ENCODE measurements around the gene SUMO2. TPM values are rescaled to one million over a fixed set of nuclear protein-coding genes. Genes with fewer than 3 reads are reported as not detected.

SUMO2 gene
- total and polyA plus RNA-seq, 2 of the 13 experiments (the other 11 are each of a cell fraction or from before 2014, with no cell fraction given) = 337 to 553 TPM

- no peak for TF ChIP-seq ZNF18 (CRISPR knock-in tag; IDR thresholded peaks at IDR 0.05; ENCODE audit: insufficient replicate concordance)
- no peak for TF ChIP-seq YEATS4 (CRISPR knock-in tag; IDR thresholded peaks at IDR 0.05; ENCODE audit: borderline replicate concordance)
These were observed 35.4 kb upstream of the SUMO2 start (continued) for GRCh38 chr17:75218131-75218530.

- Histone ChIP-seq H3K27me3 (ENCODE audit: control insufficient read depth in 1 of 2, insufficient read depth in 2 of 2, low read length in 2 of 2) (no peaks in the 10 kb centered on the region; a peak in 1 of 5 replicates), H4K20me1 (ENCODE audit: insufficient read depth, low read length) (no peaks in the 10 kb centered on the region), H3K79me2 (ENCODE audit: insufficient read depth, low read length) (peaks cover 41% of the 10 kb centered on the region), H3K4me3 (replicated peaks in 1 of 3; ENCODE audit: insufficient read depth in 1 of 3, low read depth in 2 of 3, low read length in 3 of 3) (no peak overlapping the region), H3K9me3 (ENCODE audit: low read length) (no peaks in the 10 kb centered on the region), H3K9ac (ENCODE audit: insufficient read depth, low read depth, low read length) (no peak overlapping the region), H2AFZ (ENCODE audit: low read length) (no peak overlapping the region), H3K36me3 (replicated peaks in 1 of 2; ENCODE audit: control insufficient read depth in 1 of 2, insufficient read depth in 2 of 2, low read length in 2 of 2) (peaks cover 19 to 51% of the 10 kb centered on the region in 2 experiments), H3K4me2 (ENCODE audit: low read depth, low read length) (no peak overlapping the region), H3K4me1 (ENCODE audit: insufficient read depth, low read length) (peaks cover 22% of the 10 kb centered on the region), H3K27ac (ENCODE audit: extremely low read length, insufficient read depth, low read length) (no peak overlapping the region)
- POLR2A ChIA-PET = interaction anchor here (1.8 kb wide), 1 partner anchor 52 kb away, joined by 5 read pairs; the partner anchor contains the start of genes GGA3 and MRPS7
- FAIRE-seq (no peak), ATAC-seq (no peak), DNase-seq (ENCODE audit: low spot score) (no peak)
- in situ Hi-C loops (cut with HindIII; ENCODE audit: extremely low pct_ligation_motif_present, low pct_unique_long_range_greater_than_20kb) = no loop called here
- 92% methylated on average over 3 of the region's 3 CpGs for WGBS (ENCODE audit: low lambda C conversion rate)
- intact Hi-C loops (cut with micrococcal nuclease; ENCODE audit: unreplicated experiment) = no loop called here
- CTCF ChIA-PET (ENCODE audit: low intra/inter-chr PET ratio, low total read pairs) = no interaction called here
- no TSS peak for BruUV-seq (replicated peaks)
- TF ChIP-seq ZNF800 (CRISPR knock-in tag; IDR thresholded peaks at IDR 0.05) (no peak), ZNF609 (CRISPR knock-in tag; IDR thresholded peaks at IDR 0.05; ENCODE audit: borderline replicate concordance) (no peak), MAFK (conservative IDR thresholded peaks at IDR 0.05 in 1 of 2, IDR thresholded peaks at IDR 0.05 in 1 of 2; ENCODE audit: low read length in 2 of 2) (no peak), USF2 (IDR thresholded peaks at IDR 0.05; ENCODE audit: low read depth, low read length) (no peak), USF2 (CRISPR knock-in tag; IDR thresholded peaks at IDR 0.05; ENCODE audit: borderline replicate concordance) (no peak), ZNF879 (CRISPR knock-in tag; IDR thresholded peaks at IDR 0.05) (no peak), SKI (IDR thresholded peaks at IDR 0.05; ENCODE audit: partially characterized antibody) (no peak)
These were observed 26.3 kb upstream of the SUMO2 start for GRCh38 chr17:75209061-75209460.

Data from HepG2 (cell line).